Spinal cord (tissue), 10 donors: ENCODE results near the gene GNA15. TPM values are rescaled to one million over a fixed set of nuclear protein-coding genes. Genes with fewer than 3 reads are reported as not detected.

ENCODE experiments used
- DNase-seq, 6 donors: peaks; one replicate each; pipeline versions ENCODE4 v3.0.0 to v3.0.0-alpha.2; 2013 to 2015; ENCODE audit warnings: low spot score in 6 of 6, low read depth in 4 of 6
- H3K27ac ChIP-seq: one replicate; pipeline ENCODE4 v1.5.1; 2013; ENCODE audit warnings: low read depth, low read length, control low read depth
- H3K27me3 ChIP-seq: one replicate; pipeline ENCODE4 v1.6.1; 2013; ENCODE audit warnings: low read length; ENCODE audit not compliant: control insufficient read depth, insufficient read depth
- H3K36me3 ChIP-seq: one replicate; pipeline ENCODE4 v1.6.1; 2013; ENCODE audit warnings: low read length; ENCODE audit not compliant: control insufficient read depth, insufficient read depth
- H3K4me1 ChIP-seq: one replicate; pipeline ENCODE4 v1.6.1; 2013; ENCODE audit warnings: low read length; ENCODE audit not compliant: control insufficient read depth, insufficient read depth
- H3K4me3 ChIP-seq: one replicate; pipeline ENCODE4 v1.5.1; 2013; ENCODE audit warnings: low read depth, low read length, control low read depth
- H3K9me3 ChIP-seq: one replicate; pipeline ENCODE4 v1.6.1; 2013; ENCODE audit warnings: low read length; ENCODE audit not compliant: control insufficient read depth, insufficient read depth
- WGBS: methylation state at CpG from one replicate; pipeline ENCODE4 v1.1.5; 2013; ENCODE audit warnings: missing lambda C conversion rate; ENCODE audit not compliant: insufficient coverage; 5-methylcytosine and 5-hydroxymethylcytosine counted together
- polyA plus RNA-seq, 2 donors: library from polyadenylated mRNA; unstranded; fragments of 120-200 nt; gene quantifications; one replicate each; pipeline ENCODE4 v1.2.1, GENCODE V29; 2013; ENCODE audit not compliant: insufficient read length in 2 of 2
- total RNA-seq, 2 donors: library from RNA; depleted of rRNA in 1 of 2; stranded (reverse); fragments of 120-200 nt in 1 of 2; fragments of >200 nt in 1 of 2; gene quantifications; one replicate each; pipeline versions ENCODE4 v1.2.3 to v1.2.4, GENCODE V29; 2013 to 2014
- donor health status: healthy.

Gene GNA15
- total and polyA plus RNA-seq, 4 donors, result 2.1 to 3.6 (median 3.1) TPM

DNA sequence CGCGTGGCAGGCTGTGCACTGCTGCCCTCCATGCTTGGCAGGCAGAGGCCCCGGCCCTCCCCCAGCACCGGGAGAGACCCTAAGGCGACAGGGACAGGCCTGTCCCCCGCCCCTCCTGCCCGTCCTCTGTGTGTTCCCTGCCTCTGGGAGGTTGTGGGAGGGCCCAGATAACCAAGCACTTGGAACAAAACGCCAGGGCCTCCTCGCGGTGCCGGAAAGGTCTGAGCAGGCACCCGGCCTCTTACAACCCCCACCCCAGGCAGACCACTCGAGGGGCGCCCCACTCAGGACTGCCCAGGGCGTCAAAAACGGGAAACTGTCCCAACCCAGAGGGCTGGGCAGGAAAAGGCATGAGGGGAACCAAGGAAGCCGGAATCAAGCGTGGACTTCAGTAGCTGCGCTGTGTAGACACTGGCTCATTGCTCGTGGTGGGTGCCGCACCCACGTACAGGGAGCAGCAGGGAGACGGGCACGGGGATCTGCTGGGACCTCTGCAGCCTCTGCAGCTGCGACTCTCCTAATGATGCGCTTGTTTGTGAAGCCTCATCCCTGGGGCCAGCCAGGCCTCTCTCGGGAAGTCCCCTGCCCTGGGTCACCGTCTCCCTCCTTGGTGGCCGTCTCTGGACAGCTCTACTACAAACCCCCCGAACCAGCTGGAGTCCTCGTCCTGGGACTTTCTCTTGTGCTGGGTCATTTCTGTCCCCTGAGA is 21.7 kb upstream of the GNA15 start:
- no peak for DNase-seq
- Histone ChIP-seq H3K4me3 (no peak overlapping the region), H3K36me3 (peaks cover 99% of the 10 kb centered on the region), H3K27ac (no peak overlapping the region), H3K4me1 (no peaks in the 10 kb centered on the region), H3K9me3 (no peaks in the 10 kb centered on the region), H3K27me3 (no peaks in the 10 kb centered on the region)
- 88% methylated on average over 22 of the region's 31 CpGs for WGBS

- peaks cover 99% of the 10 kb centered on the region for H3K36me3 ChIP-seq
- 96% methylated on average over 23 of the region's 29 CpGs for WGBS
Measured at GRCh38 chr19:3114811-3115210, 21.0 kb upstream of the GNA15 start.

GRCh38 chr19:3115411-3115810 is 20.4 kb upstream of the GNA15 start:
- Histone ChIP-seq H3K9me3 (no peaks in the 10 kb centered on the region), H3K4me1 (no peaks in the 10 kb centered on the region), H3K36me3 (peaks cover 99% of the 10 kb centered on the region), H3K27me3 (no peaks in the 10 kb centered on the region), H3K4me3 (no peak overlapping the region), H3K27ac (no peak overlapping the region)
- 49% methylated on average over 11 of the region's 12 CpGs for WGBS
- no peak for DNase-seq

More at GRCh38 chr19:3114811-3115210, 21.0 kb upstream of the GNA15 start:
- no peaks in the 10 kb centered on the region for H3K9me3 ChIP-seq
- H3K4me1 ChIP-seq, result no peaks in the 10 kb centered on the region
- DNase-seq, result no peak
- no peaks in the 10 kb centered on the region for H3K27me3 ChIP-seq
- no peak overlapping the region for H3K4me3 ChIP-seq
- no peak overlapping the region for H3K27ac ChIP-seq

DNA sequence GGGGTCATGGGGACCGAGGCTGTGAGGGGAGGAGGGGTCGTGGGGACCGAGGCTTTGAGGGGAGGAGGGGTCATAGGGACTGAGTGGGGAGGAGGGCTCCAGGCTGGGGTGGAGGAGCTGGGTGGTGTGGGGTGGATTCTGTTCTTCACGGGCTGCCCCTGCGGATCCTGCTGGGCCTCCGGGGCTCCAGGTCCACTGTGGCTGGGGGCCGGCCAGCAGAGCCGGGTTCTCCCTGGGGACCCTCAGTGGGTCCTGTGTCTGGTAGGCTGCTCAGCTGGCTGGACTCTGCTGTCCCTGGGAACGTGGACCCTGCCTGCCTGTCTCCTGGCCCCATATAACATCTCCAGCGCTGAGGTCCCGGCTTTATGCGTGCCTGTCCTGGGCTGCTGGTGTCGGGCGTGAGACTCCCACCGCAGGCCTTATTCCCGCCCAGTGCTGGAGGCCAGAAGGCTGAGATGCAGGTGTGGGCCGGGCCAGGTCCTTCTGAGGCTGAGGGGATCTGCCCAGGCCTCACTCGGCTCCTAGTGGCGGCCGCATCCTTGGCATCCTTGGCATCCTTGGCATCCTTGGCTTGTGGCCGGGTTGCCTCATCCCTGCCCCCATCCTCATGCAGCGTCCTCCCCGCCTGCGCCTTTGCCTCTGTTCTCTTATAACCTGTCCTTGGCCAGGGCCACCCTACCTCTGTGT is 19.8 kb upstream of the GNA15 start:
- Histone ChIP-seq H3K36me3 (peaks cover 99% of the 10 kb centered on the region), H3K9me3 (no peaks in the 10 kb centered on the region), H3K4me1 (no peaks in the 10 kb centered on the region), H3K27me3 (no peaks in the 10 kb centered on the region), H3K27ac (no peak overlapping the region), H3K4me3 (no peak overlapping the region)
- DNase-seq, result no peak
- 81% methylated on average over 24 of the region's 24 CpGs for WGBS

DNA sequence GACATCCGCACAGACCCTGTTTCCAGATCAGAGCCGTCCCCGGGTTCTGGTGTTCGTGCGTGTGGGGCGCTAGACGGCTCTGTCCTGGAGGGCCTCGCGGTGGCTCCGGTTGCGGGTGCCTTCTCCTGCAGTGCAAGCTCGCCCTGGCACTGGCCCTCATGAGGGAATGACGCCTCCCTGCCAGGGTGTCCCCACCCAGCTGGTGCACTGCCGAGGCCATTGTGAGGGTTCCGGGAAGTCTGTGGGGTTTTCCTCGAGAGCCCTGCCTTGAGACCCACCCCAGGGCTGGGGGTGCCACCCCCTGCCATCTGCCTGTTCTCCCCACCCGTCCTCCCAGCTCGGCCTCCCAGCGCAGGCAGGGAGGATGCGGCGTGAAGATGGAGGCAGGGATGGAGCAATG is 19.2 kb upstream of the GNA15 start:
- H3K27me3 ChIP-seq, result no peaks in the 10 kb centered on the region
- no peaks in the 10 kb centered on the region for H3K4me1 ChIP-seq
- H3K4me3 ChIP-seq, result no peak overlapping the region
- 94% methylated on average over 21 of the region's 21 CpGs for WGBS
- H3K9me3 ChIP-seq, result no peaks in the 10 kb centered on the region
- no peak for DNase-seq
- H3K27ac ChIP-seq, result no peak overlapping the region
- peaks cover 99% of the 10 kb centered on the region for H3K36me3 ChIP-seq

- 93% methylated on average over 20 of the region's 20 CpGs for WGBS
- no peak for DNase-seq
- peaks cover 100% of the 10 kb centered on the region for H3K36me3 ChIP-seq
- no peaks in the 10 kb centered on the region for H3K9me3 ChIP-seq
- no peak overlapping the region for H3K27ac ChIP-seq
- no peaks in the 10 kb centered on the region for H3K27me3 ChIP-seq
- H3K4me3 ChIP-seq, result no peak overlapping the region
- H3K4me1 ChIP-seq, result no peaks in the 10 kb centered on the region
Measured at GRCh38 chr19:3117716-3118115, 18.1 kb upstream of the GNA15 start.

DNA sequence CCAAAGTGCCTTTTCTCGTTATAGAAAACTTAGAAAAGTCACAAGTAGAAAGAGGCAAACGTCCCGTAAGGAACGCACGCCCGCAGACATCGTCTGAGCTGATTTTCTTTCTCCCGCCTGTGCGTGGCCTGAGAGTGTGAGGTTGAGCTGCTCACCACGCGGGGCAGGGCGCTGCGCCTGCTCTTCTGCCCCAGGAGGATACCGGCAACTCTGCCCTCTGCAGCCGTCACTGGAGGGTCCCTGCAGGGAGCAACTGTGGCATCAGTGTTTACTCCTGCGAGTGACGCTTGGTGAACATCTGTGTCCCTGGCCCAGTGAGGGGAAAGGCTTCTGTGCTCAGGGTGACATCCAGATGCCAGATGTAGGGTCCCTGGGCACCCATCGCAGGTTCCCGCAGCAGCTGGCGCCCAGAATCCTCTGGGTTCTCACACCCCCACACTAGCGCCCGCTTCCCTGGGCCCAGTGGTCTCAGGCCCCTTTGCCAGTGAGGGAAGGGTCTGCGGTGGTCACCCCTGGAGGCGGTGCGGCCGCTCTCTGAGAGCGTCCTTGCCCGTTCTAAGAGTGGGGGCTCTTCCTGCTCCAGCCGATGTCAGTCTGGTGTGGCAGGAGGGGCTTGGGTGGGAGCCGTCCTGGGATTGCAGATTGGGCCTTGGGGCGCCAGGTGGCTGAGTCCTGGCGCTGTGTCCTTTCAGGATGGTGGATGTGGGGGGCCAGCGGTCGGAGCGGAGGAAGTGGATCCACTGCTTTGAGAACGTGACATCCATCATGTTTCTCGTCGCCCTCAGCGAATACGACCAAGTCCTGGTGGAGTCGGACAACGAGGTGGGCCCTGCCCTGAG is 17.4 kb upstream of the GNA15 start:
- no peak for DNase-seq
- Histone ChIP-seq H3K4me3 (no peak overlapping the region), H3K36me3 (peaks cover 100% of the 10 kb centered on the region), H3K27me3 (no peaks in the 10 kb centered on the region), H3K27ac (no peak overlapping the region), H3K4me1 (no peaks in the 10 kb centered on the region), H3K9me3 (no peaks in the 10 kb centered on the region)
- 84% methylated on average over 33 of the region's 42 CpGs for WGBS

DNA sequence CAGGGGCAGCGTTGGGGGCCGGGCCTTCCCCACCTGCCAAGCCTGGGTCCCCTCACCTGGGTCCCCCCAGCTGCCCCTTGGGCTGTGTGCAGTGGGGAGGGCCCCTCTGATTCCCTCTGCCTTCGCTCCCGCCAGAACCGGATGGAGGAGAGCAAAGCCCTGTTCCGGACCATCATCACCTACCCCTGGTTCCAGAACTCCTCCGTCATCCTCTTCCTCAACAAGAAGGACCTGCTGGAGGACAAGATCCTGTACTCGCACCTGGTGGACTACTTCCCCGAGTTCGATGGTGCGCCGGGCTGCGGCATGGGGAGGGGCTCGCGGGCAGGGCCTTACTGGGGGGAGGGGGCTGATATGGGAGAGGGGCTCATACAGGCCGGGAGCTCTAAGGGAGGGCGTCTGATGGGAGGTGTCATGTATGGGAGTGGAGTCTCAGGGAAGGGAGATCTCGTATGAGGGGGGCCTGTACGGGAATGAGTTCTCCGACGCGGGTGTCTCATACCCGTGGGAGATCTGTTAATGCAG is 16.7 kb upstream of the GNA15 start:
- no peaks in the 10 kb centered on the region for H3K9me3 ChIP-seq
- peaks cover 100% of the 10 kb centered on the region for H3K36me3 ChIP-seq
- no peaks in the 10 kb centered on the region for H3K4me1 ChIP-seq
- no peak overlapping the region for H3K4me3 ChIP-seq
- 92% methylated on average over 18 of the region's 23 CpGs for WGBS
- H3K27me3 ChIP-seq, result no peaks in the 10 kb centered on the region
- no peak for DNase-seq
- no peak overlapping the region for H3K27ac ChIP-seq

- H3K4me1 ChIP-seq, result no peaks in the 10 kb centered on the region
- H3K27ac ChIP-seq, result no peak overlapping the region
- peaks cover 93% of the 10 kb centered on the region for H3K36me3 ChIP-seq
- H3K4me3 ChIP-seq, result no peak overlapping the region
- no peak for DNase-seq
- no peaks in the 10 kb centered on the region for H3K9me3 ChIP-seq
- 83% methylated on average over 20 of the region's 26 CpGs for WGBS
- no peaks in the 10 kb centered on the region for H3K27me3 ChIP-seq
Measured at GRCh38 chr19:3119693-3120380, 16.0 kb upstream of the GNA15 start.
